HUES6 (cell line): ENCODE results near the gene CATSPERE.

ENCODE experiments used
- H3K27ac ChIP-seq: 2 replicates; pipeline ENCODE4 v1.7.0; 2013; ENCODE audit warnings: low read depth, mild to moderate bottlenecking, low read length, inconsistent platforms
- H3K27me3 ChIP-seq: 2 replicates; pipeline ENCODE4 v1.6.1; 2013; ENCODE audit warnings: low read length; ENCODE audit not compliant: control insufficient read depth, insufficient read depth
- H3K36me3 ChIP-seq: 2 replicates; pipeline ENCODE4 v1.6.1; 2013; ENCODE audit warnings: low read length; ENCODE audit not compliant: control insufficient read depth, insufficient read depth
- H3K4me1 ChIP-seq: 2 replicates; pipeline ENCODE4 v1.6.1; 2013; ENCODE audit warnings: low read length; ENCODE audit not compliant: control insufficient read depth, insufficient read depth
- H3K4me3 ChIP-seq: 2 replicates; pipeline ENCODE4 v1.5.1; 2013; ENCODE audit warnings: low read depth, low read length
- H3K9ac ChIP-seq: one replicate; pipeline ENCODE4 v1.6.1; 2013; ENCODE audit warnings: mild to moderate bottlenecking, low read length
- H3K9me3 ChIP-seq: 2 replicates; pipeline ENCODE4 v1.6.1; 2013; ENCODE audit warnings: low read depth, low read length; ENCODE audit not compliant: control insufficient read depth, insufficient read depth

The CATSPERE gene

GRCh38 chr1:244598611-244599010, 137.5 kb downstream of the CATSPERE start:
- no peak overlapping the region for H3K9ac ChIP-seq
- no peaks in the 10 kb centered on the region for H3K27me3 ChIP-seq
- H3K9me3 ChIP-seq, result no peaks in the 10 kb centered on the region
- no peak overlapping the region for H3K27ac ChIP-seq
- H3K4me1 ChIP-seq, result no peaks in the 10 kb centered on the region
- no peak overlapping the region for H3K4me3 ChIP-seq
- no peaks in the 10 kb centered on the region for H3K36me3 ChIP-seq

- no peak overlapping the region for H3K9ac ChIP-seq
- no peaks in the 10 kb centered on the region for H3K9me3 ChIP-seq
- no peaks in the 10 kb centered on the region for H3K27me3 ChIP-seq
- no peaks in the 10 kb centered on the region for H3K4me1 ChIP-seq
- H3K4me3 ChIP-seq, result no peak overlapping the region
- no peaks in the 10 kb centered on the region for H3K36me3 ChIP-seq
- H3K27ac ChIP-seq, result no peak overlapping the region
Measured at GRCh38 chr1:244599937-244600350, 138.9 kb downstream of the CATSPERE start.

GRCh38 chr1:244601336-244601735, 140.3 kb downstream of the CATSPERE start:
- Histone ChIP-seq H3K36me3 (no peaks in the 10 kb centered on the region), H3K4me1 (no peaks in the 10 kb centered on the region), H3K9me3 (no peaks in the 10 kb centered on the region), H3K4me3 (no peak overlapping the region), H3K27me3 (no peaks in the 10 kb centered on the region), H3K27ac (no peak overlapping the region), H3K9ac (no peak overlapping the region)

GRCh38 chr1:244603498-244603897, 142.4 kb downstream of the CATSPERE start:
- no peak overlapping the region for H3K27ac ChIP-seq
- no peaks in the 10 kb centered on the region for H3K27me3 ChIP-seq
- no peaks in the 10 kb centered on the region for H3K36me3 ChIP-seq
- no peak overlapping the region for H3K4me3 ChIP-seq
- H3K9me3 ChIP-seq, result no peaks in the 10 kb centered on the region
- H3K4me1 ChIP-seq, result peaks cover 1% of the 10 kb centered on the region
- H3K9ac ChIP-seq, result no peak overlapping the region

GRCh38 chr1:244605835-244606370, 144.8 kb downstream of the CATSPERE start:
- H3K27ac ChIP-seq, result no peak overlapping the region
- peaks cover 4% of the 10 kb centered on the region for H3K4me1 ChIP-seq
- H3K4me3 ChIP-seq, result no peak overlapping the region
- H3K9me3 ChIP-seq, result no peaks in the 10 kb centered on the region
- H3K9ac ChIP-seq, result no peak overlapping the region
- no peaks in the 10 kb centered on the region for H3K36me3 ChIP-seq
- H3K27me3 ChIP-seq, result no peaks in the 10 kb centered on the region

- Histone ChIP-seq H3K4me3 (no peak overlapping the region), H3K4me1 (peaks cover 5% of the 10 kb centered on the region; the same call in 1 of the 2 replicates), H3K27ac (no peak overlapping the region), H3K36me3 (no peaks in the 10 kb centered on the region), H3K27me3 (no peaks in the 10 kb centered on the region), H3K9ac (no peak overlapping the region), H3K9me3 (peaks cover 3% of the 10 kb centered on the region; the same call in 1 of the 2 replicates)
Measured at GRCh38 chr1:244614113-244614836, 153.2 kb downstream of the CATSPERE start.

GRCh38 chr1:244614879-244615278, 153.8 kb downstream of the CATSPERE start:
- Histone ChIP-seq H3K4me1 (peaks cover 5% of the 10 kb centered on the region; the same call in 1 of the 2 replicates), H3K27ac (no peak overlapping the region), H3K9ac (no peak overlapping the region), H3K27me3 (no peaks in the 10 kb centered on the region), H3K9me3 (peaks cover 3% of the 10 kb centered on the region; the same call in 1 of the 2 replicates), H3K36me3 (no peaks in the 10 kb centered on the region), H3K4me3 (no peak overlapping the region)

GRCh38 chr1:244615301-244615700, 154.2 kb downstream of the CATSPERE start:
- H3K27ac ChIP-seq, result no peak overlapping the region
- H3K4me3 ChIP-seq, result no peak overlapping the region
- peaks cover 3% of the 10 kb centered on the region; the same call in 1 of the 2 replicates for H3K9me3 ChIP-seq
- H3K36me3 ChIP-seq, result no peaks in the 10 kb centered on the region
- no peak overlapping the region for H3K9ac ChIP-seq
- H3K27me3 ChIP-seq, result no peaks in the 10 kb centered on the region
- H3K4me1 ChIP-seq, result peaks cover 5% of the 10 kb centered on the region; the same call in 1 of the 2 replicates

- Histone ChIP-seq H3K36me3 (no peaks in the 10 kb centered on the region), H3K4me1 (no peaks in the 10 kb centered on the region), H3K9ac (no peak overlapping the region), H3K27ac (no peak overlapping the region), H3K9me3 (no peaks in the 10 kb centered on the region), H3K27me3 (no peaks in the 10 kb centered on the region), H3K4me3 (no peak overlapping the region)
Measured at GRCh38 chr1:244626709-244627108, 165.6 kb downstream of the CATSPERE start.

- Histone ChIP-seq H3K27ac (no peak overlapping the region), H3K4me1 (no peaks in the 10 kb centered on the region)
Measured at GRCh38 chr1:244628789-244629188, 167.7 kb downstream of the CATSPERE start.

GRCh38 chr1:244633140-244633539, 172.1 kb downstream of the CATSPERE start:
- H3K36me3 ChIP-seq, result no peaks in the 10 kb centered on the region
- no peaks in the 10 kb centered on the region for H3K9me3 ChIP-seq
- no peak overlapping the region for H3K4me3 ChIP-seq
- no peak overlapping the region for H3K9ac ChIP-seq
- H3K4me1 ChIP-seq, result peaks cover 5% of the 10 kb centered on the region; the same call in 1 of the 2 replicates
- no peaks in the 10 kb centered on the region for H3K27me3 ChIP-seq
- H3K27ac ChIP-seq, result no peak overlapping the region

More at GRCh38 chr1:244628789-244629188, 167.7 kb downstream of the CATSPERE start:
- no peaks in the 10 kb centered on the region for H3K36me3 ChIP-seq
- H3K27me3 ChIP-seq, result no peaks in the 10 kb centered on the region
- H3K9me3 ChIP-seq, result no peaks in the 10 kb centered on the region
- H3K9ac ChIP-seq, result no peak overlapping the region
- no peak overlapping the region for H3K4me3 ChIP-seq
